ENCODE measurements around the gene MRAP. TPM values are rescaled to one million over a fixed set of nuclear protein-coding genes. Genes with fewer than 3 reads are reported as not detected.

Gene MRAP
- total RNA-seq, 1 donor from 2014 or later, result 3.9 TPM

DNA sequence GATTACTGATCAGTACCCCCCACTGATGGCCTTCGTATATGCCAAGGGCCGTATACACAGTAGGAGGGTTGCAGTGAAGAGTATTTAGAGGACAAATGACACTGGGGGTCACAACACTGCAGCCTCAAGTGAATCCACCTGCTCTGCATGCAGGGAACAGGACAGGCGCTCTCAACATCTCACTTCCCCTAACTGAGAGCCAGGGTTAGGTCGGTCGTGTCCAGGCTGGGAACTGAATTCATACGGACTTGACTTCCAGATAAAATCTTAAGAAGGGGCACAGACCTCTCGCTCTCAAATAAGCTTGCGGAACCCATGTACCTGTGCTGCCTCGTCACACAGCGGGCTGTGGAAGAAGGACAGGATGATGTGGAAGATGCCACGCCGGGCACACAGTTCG, 22.8 kb downstream of the MRAP start:
- Histone ChIP-seq H3K36me3 (peaks cover 0 to 98% of the 10 kb centered on the region in 2 donors), H3K9me3 (no peaks in the 10 kb centered on the region), H3K4me3 (no peak overlapping the region), H3K27me3 (no peaks in the 10 kb centered on the region), H3K4me1 (no peaks in the 10 kb centered on the region), H3K27ac (no peak overlapping the region)
- no peak for DNase-seq (ENCODE audit: extremely low spot score in 2 of 2)
- no peak for TF ChIP-seq POLR2AphosphoS5 (IDR thresholded peaks at IDR 0.05; ENCODE audit: insufficient read depth in 1 of 2, low read depth in 1 of 2)
- no peak for TF ChIP-seq POLR2A (IDR thresholded peaks at IDR 0.05)
- TF ChIP-seq, protein P1, sequence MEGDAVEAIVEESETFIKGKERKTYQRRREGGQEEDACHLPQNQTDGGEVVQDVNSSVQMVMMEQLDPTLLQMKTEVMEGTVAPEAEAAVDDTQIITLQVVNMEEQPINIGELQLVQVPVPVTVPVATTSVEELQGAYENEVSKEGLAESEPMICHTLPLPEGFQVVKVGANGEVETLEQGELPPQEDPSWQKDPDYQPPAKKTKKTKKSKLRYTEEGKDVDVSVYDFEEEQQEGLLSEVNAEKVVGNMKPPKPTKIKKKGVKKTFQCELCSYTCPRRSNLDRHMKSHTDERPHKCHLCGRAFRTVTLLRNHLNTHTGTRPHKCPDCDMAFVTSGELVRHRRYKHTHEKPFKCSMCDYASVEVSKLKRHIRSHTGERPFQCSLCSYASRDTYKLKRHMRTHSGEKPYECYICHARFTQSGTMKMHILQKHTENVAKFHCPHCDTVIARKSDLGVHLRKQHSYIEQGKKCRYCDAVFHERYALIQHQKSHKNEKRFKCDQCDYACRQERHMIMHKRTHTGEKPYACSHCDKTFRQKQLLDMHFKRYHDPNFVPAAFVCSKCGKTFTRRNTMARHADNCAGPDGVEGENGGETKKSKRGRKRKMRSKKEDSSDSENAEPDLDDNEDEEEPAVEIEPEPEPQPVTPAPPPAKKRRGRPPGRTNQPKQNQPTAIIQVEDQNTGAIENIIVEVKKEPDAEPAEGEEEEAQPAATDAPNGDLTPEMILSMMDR (IDR thresholded peaks at IDR 0.05), result no peak
- intact Hi-C loops (cut with DNase I), result no loop called here

DNA sequence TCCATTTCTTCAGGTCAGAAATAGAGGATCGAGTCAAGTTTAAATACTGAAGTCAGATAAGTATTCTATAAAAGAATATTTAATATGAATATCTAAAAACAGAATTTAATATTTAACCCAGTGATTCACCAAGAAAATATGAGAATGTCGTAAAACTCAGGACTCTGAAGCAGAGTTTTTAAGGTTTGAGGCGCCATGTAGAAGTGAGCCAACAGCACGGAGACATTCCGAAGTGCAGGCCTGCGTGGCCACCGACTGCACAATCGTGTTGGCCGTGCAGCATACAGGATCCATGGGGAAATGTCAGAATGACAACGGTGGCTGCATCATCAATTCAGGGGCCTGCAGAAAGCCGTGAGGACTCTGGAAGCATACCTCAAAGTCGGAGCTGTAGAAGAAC, 23.4 kb downstream of the MRAP start:
- no peak for DNase-seq (ENCODE audit: extremely low spot score in 2 of 2)
- Histone ChIP-seq H3K27ac (no peak overlapping the region), H3K36me3 (peaks cover 0 to 95% of the 10 kb centered on the region in 2 donors), H3K4me3 (no peak overlapping the region), H3K9me3 (no peaks in the 10 kb centered on the region), H3K27me3 (no peaks in the 10 kb centered on the region), H3K4me1 (no peaks in the 10 kb centered on the region)
- intact Hi-C loops (cut with DNase I), result no loop called here
- TF ChIP-seq POLR2AphosphoS5 (IDR thresholded peaks at IDR 0.05; ENCODE audit: insufficient read depth in 1 of 2, low read depth in 1 of 2), result no peak
- TF ChIP-seq POLR2A (IDR thresholded peaks at IDR 0.05), result no peak
- TF ChIP-seq, protein P1 (IDR thresholded peaks at IDR 0.05), result no peak

DNA sequence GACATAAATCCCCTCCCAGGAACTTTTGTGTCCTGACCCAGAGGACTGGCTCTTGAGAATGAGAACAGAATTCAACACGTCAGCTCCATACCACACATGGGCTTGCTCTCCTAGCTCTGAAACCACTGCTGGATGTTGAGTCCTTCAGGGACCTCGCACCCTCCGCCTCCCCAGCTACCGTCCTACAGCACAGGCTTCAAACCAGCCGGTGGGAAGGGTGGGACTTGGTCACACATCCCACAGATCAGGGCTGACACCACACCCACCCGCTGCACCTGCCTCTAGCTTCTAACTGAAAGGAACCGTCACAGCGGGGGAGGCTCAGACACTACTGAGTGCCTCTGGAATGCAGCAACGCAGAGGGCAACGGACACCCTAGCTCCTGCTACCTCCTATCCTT, 24.0 kb downstream of the MRAP start:
- TF ChIP-seq POLR2A (IDR thresholded peaks at IDR 0.05) (no peak), POLR2AphosphoS5 (IDR thresholded peaks at IDR 0.05; ENCODE audit: insufficient read depth in 1 of 2, low read depth in 1 of 2) (no peak)
- TF ChIP-seq, protein P1 (IDR thresholded peaks at IDR 0.05), result no peak
- H3K4me3 ChIP-seq, result no peak overlapping the region
- intact Hi-C loops (cut with DNase I), result no loop called here
- DNase-seq (ENCODE audit: extremely low spot score in 2 of 2), result no peak
- no peak overlapping the region for H3K27ac ChIP-seq
- H3K36me3 ChIP-seq, result peaks cover 0 to 89% of the 10 kb centered on the region in 2 donors
- no peaks in the 10 kb centered on the region for H3K27me3 ChIP-seq
- no peaks in the 10 kb centered on the region for H3K9me3 ChIP-seq
- no peaks in the 10 kb centered on the region for H3K4me1 ChIP-seq

DNA sequence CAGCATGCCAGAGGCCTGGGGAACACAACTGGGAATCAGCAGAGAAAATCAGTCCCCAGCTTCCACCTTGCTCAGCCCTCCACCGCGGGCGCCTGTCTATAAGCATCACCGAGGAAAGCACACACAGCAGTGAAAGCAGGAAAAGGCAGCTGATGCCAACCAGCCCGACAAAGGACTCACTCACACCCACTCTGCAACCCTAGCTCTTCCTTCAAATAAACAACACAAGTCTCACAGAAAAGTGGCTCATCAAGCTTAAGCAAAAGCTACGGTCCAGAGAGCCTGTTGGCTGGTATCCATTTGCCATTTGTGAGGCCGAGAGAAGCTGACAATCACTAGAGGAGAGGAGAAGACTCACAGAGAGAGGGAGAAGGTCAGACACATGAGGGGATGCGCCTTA, 27.1 kb downstream of the MRAP start:
- no peaks in the 10 kb centered on the region for H3K9me3 ChIP-seq
- intact Hi-C loops (cut with DNase I), result no loop called here
- no peaks in the 10 kb centered on the region for H3K27me3 ChIP-seq
- DNase-seq (ENCODE audit: extremely low spot score in 2 of 2), result no peak
- no peaks in the 10 kb centered on the region for H3K4me1 ChIP-seq
- no peak overlapping the region for H3K27ac ChIP-seq
- H3K36me3 ChIP-seq, result peaks cover 0 to 61% of the 10 kb centered on the region in 2 donors
- TF ChIP-seq POLR2A (IDR thresholded peaks at IDR 0.05) (no peak), POLR2AphosphoS5 (IDR thresholded peaks at IDR 0.05; ENCODE audit: insufficient read depth in 1 of 2, low read depth in 1 of 2) (no peak)
- H3K4me3 ChIP-seq, result no peak overlapping the region

DNA sequence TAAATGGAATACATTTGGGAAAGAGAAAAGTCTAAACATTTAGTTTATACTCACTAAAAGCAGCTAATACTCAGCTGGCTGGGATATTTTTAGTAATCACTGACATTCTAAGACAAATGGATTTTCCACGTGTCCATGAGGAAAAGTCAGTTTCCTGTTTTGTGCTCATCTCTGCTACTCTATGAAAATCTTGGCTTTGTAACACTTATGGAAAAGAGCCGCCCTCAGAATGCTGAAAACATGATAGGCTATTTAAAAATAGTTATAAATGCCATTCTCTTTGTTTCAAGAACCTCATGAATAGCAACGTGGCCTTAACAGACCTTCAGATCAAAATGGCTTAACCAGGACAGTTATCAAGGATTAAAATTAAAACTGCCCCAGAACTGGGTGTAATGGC, 29.9 kb downstream of the MRAP start:
- TF ChIP-seq, protein P1 (IDR thresholded peaks at IDR 0.05), result no peak
- TF ChIP-seq POLR2AphosphoS5 (IDR thresholded peaks at IDR 0.05; ENCODE audit: insufficient read depth in 1 of 2, low read depth in 1 of 2), result peak in 1 of 2 donors; percentile 52
- Histone ChIP-seq H3K4me1 (no peaks in the 10 kb centered on the region), H3K27me3 (no peaks in the 10 kb centered on the region), H3K36me3 (peaks cover 0 to 49% of the 10 kb centered on the region in 2 donors), H3K9me3 (no peaks in the 10 kb centered on the region), H3K27ac (peak overlapping the region; percentile 47), H3K4me3 (no peak overlapping the region)
- intact Hi-C loops (cut with DNase I), result no loop called here
- DNase-seq (ENCODE audit: extremely low spot score in 2 of 2), result no peak

Data from vagina (tissue), 2 donors.